Astrocyte (in vitro differentiated cells and primary cell): ENCODE results near the gene CCND2. TPM values are rescaled to one million over a fixed set of nuclear protein-coding genes. Genes with fewer than 3 reads are reported as not detected.
A peak's percentile ranks its signal among the peaks of the same experiment; 100 is the strongest.

Source experiments
- DNase-seq: peaks from one replicate; pipeline ENCODE4 v3.0.0-alpha.2; 2010; ENCODE audit warnings: low read depth
- FAIRE-seq: peaks from 2 replicates; lab custom pipeline; 2011; peaks lifted over from hg19 to GRCh38; lab: Jason Lieb, UNC
- H2AFZ ChIP-seq: 2 replicates; pipeline ENCODE4 v1.6.0; 2012; ENCODE audit warnings: low read depth, low read length, inconsistent platforms
- H3K27ac ChIP-seq: 2 replicates; pipeline ENCODE4 v1.5.1; 2011; ENCODE audit warnings: low read depth, low read length, inconsistent platforms
- H3K27me3 ChIP-seq: 2 replicates; pipeline ENCODE4 v1.6.0; 2011; ENCODE audit warnings: low read length, inconsistent platforms; ENCODE audit not compliant: insufficient read depth
- H3K36me3 ChIP-seq: 2 replicates; pipeline ENCODE4 v1.5.1; 2011; ENCODE audit warnings: low read length, inconsistent platforms; ENCODE audit not compliant: insufficient read depth
- H3K4me1 ChIP-seq: 2 replicates; pipeline ENCODE4 v1.5.1; 2011; ENCODE audit warnings: low read length, inconsistent platforms; ENCODE audit not compliant: insufficient read depth
- H3K4me2 ChIP-seq: 2 replicates; pipeline ENCODE4 v1.6.0; 2012; ENCODE audit warnings: low read length, inconsistent platforms
- H3K4me3 ChIP-seq: 2 replicates; pipeline ENCODE4 v1.5.1; 2011; ENCODE audit warnings: low read depth, mild to moderate bottlenecking, low read length, inconsistent platforms; ENCODE audit not compliant: insufficient read depth
- H3K79me2 ChIP-seq: 2 replicates; pipeline ENCODE4 v1.6.0; 2012; ENCODE audit warnings: mild to moderate bottlenecking, low read length, inconsistent platforms; ENCODE audit not compliant: insufficient read depth
- H3K9ac ChIP-seq: 2 replicates; pipeline ENCODE4 v1.6.0; 2012; ENCODE audit warnings: mild to moderate bottlenecking, low read length, inconsistent platforms
- H3K9me3 ChIP-seq: 2 replicates; pipeline ENCODE4 v1.5.1; 2012; ENCODE audit warnings: low read depth, mild to moderate bottlenecking, low read length, inconsistent platforms; ENCODE audit not compliant: insufficient read depth
- H4K20me1 ChIP-seq: 2 replicates; pipeline ENCODE4 v1.6.0; 2012; ENCODE audit warnings: low read length, inconsistent platforms; ENCODE audit not compliant: insufficient read depth
- H3K27ac Mint-ChIP-seq: one replicate; pipeline ENCODE4 v1.8.0; 2021; ENCODE audit warnings: mild to moderate bottlenecking, mixed read lengths; ENCODE audit not compliant: unreplicated experiment
- H3K27me3 Mint-ChIP-seq: one replicate; pipeline ENCODE4 v1.8.0; 2021; ENCODE audit warnings: low read depth, mixed read lengths; ENCODE audit not compliant: unreplicated experiment
- H3K36me3 Mint-ChIP-seq: one replicate; pipeline ENCODE4 v1.8.0; 2021; ENCODE audit warnings: low read depth, mixed read lengths; ENCODE audit not compliant: unreplicated experiment
- H3K4me1 Mint-ChIP-seq: one replicate; pipeline ENCODE4 v1.8.0; 2021; ENCODE audit warnings: low read depth, mixed read lengths; ENCODE audit not compliant: unreplicated experiment
- H3K4me3 Mint-ChIP-seq: one replicate; pipeline ENCODE4 v1.8.0; 2021; ENCODE audit warnings: mild to moderate bottlenecking, moderate library complexity, mixed read lengths; ENCODE audit not compliant: unreplicated experiment
- H3K9me3 Mint-ChIP-seq: one replicate; pipeline ENCODE4 v1.8.0; 2021; ENCODE audit warnings: mild to moderate bottlenecking, mixed read lengths; ENCODE audit not compliant: unreplicated experiment
- EZH2 ChIP-seq: IDR thresholded peaks from 2 replicates; pipeline ENCODE4 v1.6.1; 2012; ENCODE audit warnings: mild to moderate bottlenecking, low read length, inconsistent platforms; ENCODE audit not compliant: insufficient read depth
- total RNA-seq: library from RNA; stranded (reverse); gene quantifications from 2 replicates; pipeline ENCODE4 v1.2.1, GENCODE V29; 2021
- TF ChIP-seq, protein P1 (sequence below): IDR thresholded peaks from 2 replicates; pipeline ENCODE4 v1.5.1; 2011; ENCODE audit warnings: low read depth, mild to moderate bottlenecking, inconsistent platforms, low read length, moderate library complexity; ENCODE audit not compliant: insufficient read depth

Gene CCND2
- total RNA-seq, 1 donor from 2014 or later, result 726 TPM

DNA sequence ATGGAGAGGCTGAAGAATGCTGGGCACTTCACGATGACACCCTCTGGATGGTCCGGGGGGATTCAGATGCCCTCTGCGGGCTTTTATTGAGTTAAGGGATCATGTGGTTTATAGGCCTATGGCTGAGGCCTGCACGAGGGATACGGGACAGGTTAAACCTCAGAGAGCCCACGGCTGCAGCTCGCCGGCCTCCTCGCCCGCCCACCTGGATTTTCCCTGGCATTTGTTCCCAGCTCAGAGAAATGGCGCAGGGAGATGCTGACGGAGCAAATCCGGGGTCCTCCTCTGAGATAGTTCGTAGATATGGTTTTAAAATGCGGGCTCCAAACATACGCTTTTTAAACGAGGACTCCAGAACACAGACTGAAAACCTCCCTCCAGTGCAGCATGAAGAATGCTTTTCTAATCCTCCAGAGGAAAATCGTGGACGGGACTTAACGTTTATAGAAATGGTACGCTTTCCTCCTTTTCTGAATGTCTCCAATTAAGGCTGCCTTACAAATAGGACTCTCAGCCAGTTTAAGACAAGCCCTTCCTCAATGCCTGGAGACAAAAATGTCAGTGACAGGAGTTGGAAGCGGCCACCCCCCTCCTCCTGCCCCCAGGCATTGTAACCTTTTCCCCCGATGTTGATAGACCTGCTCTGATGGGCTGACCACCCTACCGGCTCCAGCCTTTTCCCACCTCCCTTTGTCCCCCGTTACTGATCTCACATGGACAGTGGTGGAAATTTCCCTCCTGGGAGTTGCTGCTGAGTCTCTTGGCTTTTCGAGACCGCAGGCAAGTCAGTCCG lies 16.6 kb downstream of the CCND2 start:
- H3K9me3 Mint-ChIP-seq, result peaks cover 1% of the 10 kb centered on the region
- H3K36me3 ChIP-seq, result no peaks in the 10 kb centered on the region
- H3K4me3 ChIP-seq, result no peak overlapping the region
- peak overlapping the region; percentile 68 for H3K27ac Mint-ChIP-seq
- H3K4me2 ChIP-seq, result no peak overlapping the region
- H3K27ac ChIP-seq, result no peak overlapping the region
- H3K9me3 ChIP-seq, result no peaks in the 10 kb centered on the region
- peaks cover 42% of the 10 kb centered on the region for H3K36me3 Mint-ChIP-seq
- H3K9ac ChIP-seq, result no peak overlapping the region
- peaks cover 13% of the 10 kb centered on the region for H3K27me3 ChIP-seq
- H3K4me1 ChIP-seq, result no peaks in the 10 kb centered on the region
- peak overlapping the region; percentile 55 for H3K4me3 Mint-ChIP-seq
- H3K79me2 ChIP-seq, result no peaks in the 10 kb centered on the region
- FAIRE-seq (no peak), DNase-seq (no peak)
- no peaks in the 10 kb centered on the region for H3K27me3 Mint-ChIP-seq
- peaks cover 43% of the 10 kb centered on the region for H3K4me1 Mint-ChIP-seq
- no peak overlapping the region for H2AFZ ChIP-seq
- H4K20me1 ChIP-seq, result peaks cover 7% of the 10 kb centered on the region
- TF ChIP-seq EZH2, result no peak
- TF ChIP-seq, protein P1, sequence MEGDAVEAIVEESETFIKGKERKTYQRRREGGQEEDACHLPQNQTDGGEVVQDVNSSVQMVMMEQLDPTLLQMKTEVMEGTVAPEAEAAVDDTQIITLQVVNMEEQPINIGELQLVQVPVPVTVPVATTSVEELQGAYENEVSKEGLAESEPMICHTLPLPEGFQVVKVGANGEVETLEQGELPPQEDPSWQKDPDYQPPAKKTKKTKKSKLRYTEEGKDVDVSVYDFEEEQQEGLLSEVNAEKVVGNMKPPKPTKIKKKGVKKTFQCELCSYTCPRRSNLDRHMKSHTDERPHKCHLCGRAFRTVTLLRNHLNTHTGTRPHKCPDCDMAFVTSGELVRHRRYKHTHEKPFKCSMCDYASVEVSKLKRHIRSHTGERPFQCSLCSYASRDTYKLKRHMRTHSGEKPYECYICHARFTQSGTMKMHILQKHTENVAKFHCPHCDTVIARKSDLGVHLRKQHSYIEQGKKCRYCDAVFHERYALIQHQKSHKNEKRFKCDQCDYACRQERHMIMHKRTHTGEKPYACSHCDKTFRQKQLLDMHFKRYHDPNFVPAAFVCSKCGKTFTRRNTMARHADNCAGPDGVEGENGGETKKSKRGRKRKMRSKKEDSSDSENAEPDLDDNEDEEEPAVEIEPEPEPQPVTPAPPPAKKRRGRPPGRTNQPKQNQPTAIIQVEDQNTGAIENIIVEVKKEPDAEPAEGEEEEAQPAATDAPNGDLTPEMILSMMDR, result no peak

DNA sequence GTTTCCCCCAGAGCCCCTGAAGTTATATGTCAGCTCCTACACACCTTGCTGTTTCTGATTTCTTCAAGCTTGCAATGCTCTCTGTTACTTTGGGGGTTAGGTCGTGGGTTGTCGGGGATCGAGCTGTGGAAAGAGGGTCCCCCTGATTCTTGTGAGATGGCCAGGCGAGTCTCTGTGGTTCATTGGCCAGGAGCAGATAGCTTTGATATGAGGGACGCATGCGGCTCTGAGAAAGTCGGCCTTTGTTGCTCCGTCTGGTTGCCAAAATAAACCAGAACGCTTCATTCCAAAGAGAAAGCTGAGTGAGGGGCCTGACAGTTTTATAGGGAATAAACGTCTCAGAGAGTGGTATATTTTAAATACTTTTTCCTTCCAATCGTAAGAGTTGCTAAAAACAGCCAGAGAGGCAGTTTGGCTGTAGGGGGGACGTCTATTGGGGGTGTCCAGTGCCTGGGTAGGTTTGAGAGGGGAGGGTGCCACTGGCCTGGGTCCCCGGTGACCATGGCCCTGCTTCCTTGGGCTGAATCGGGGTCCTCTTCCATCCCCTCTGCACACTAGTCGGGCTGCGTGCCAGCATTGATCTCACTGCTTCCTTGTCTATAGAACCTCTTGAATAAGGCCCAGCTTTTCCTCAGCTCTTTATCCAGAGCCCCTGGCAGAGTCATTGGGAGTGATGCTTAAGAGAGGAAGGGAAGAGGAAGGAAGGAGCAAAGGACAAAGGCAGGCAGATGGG lies 18.9 kb downstream of the CCND2 start:
- H3K27ac Mint-ChIP-seq, result peak overlapping the region; percentile 31
- no peak for FAIRE-seq
- no peak overlapping the region for H3K27ac ChIP-seq

More for the DNA sequence above, 18.9 kb downstream of the CCND2 start:
- Mint-ChIP-seq H3K36me3 (peaks cover 41% of the 10 kb centered on the region), H3K9me3 (peaks cover 1% of the 10 kb centered on the region), H3K27me3 (no peaks in the 10 kb centered on the region), H3K4me3 (no peak overlapping the region), H3K4me1 (peaks cover 38% of the 10 kb centered on the region)
- Histone ChIP-seq H3K9ac (no peak overlapping the region), H3K4me1 (no peaks in the 10 kb centered on the region), H3K79me2 (no peaks in the 10 kb centered on the region), H3K9me3 (no peaks in the 10 kb centered on the region), H2AFZ (no peak overlapping the region), H3K36me3 (no peaks in the 10 kb centered on the region), H4K20me1 (peaks cover 2% of the 10 kb centered on the region), H3K4me2 (no peak overlapping the region), H3K27me3 (peaks cover 13% of the 10 kb centered on the region), H3K4me3 (no peak overlapping the region)
- DNase-seq, result no peak
- TF ChIP-seq EZH2, result no peak
- TF ChIP-seq, protein P1, result no peak
